ENCODE data around the gene FREM2.

The FREM2 gene, protein sequence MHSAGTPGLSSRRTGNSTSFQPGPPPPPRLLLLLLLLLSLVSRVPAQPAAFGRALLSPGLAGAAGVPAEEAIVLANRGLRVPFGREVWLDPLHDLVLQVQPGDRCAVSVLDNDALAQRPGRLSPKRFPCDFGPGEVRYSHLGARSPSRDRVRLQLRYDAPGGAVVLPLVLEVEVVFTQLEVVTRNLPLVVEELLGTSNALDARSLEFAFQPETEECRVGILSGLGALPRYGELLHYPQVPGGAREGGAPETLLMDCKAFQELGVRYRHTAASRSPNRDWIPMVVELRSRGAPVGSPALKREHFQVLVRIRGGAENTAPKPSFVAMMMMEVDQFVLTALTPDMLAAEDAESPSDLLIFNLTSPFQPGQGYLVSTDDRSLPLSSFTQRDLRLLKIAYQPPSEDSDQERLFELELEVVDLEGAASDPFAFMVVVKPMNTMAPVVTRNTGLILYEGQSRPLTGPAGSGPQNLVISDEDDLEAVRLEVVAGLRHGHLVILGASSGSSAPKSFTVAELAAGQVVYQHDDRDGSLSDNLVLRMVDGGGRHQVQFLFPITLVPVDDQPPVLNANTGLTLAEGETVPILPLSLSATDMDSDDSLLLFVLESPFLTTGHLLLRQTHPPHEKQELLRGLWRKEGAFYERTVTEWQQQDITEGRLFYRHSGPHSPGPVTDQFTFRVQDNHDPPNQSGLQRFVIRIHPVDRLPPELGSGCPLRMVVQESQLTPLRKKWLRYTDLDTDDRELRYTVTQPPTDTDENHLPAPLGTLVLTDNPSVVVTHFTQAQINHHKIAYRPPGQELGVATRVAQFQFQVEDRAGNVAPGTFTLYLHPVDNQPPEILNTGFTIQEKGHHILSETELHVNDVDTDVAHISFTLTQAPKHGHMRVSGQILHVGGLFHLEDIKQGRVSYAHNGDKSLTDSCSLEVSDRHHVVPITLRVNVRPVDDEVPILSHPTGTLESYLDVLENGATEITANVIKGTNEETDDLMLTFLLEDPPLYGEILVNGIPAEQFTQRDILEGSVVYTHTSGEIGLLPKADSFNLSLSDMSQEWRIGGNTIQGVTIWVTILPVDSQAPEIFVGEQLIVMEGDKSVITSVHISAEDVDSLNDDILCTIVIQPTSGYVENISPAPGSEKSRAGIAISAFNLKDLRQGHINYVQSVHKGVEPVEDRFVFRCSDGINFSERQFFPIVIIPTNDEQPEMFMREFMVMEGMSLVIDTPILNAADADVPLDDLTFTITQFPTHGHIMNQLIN (N-terminal part only)

DNA sequence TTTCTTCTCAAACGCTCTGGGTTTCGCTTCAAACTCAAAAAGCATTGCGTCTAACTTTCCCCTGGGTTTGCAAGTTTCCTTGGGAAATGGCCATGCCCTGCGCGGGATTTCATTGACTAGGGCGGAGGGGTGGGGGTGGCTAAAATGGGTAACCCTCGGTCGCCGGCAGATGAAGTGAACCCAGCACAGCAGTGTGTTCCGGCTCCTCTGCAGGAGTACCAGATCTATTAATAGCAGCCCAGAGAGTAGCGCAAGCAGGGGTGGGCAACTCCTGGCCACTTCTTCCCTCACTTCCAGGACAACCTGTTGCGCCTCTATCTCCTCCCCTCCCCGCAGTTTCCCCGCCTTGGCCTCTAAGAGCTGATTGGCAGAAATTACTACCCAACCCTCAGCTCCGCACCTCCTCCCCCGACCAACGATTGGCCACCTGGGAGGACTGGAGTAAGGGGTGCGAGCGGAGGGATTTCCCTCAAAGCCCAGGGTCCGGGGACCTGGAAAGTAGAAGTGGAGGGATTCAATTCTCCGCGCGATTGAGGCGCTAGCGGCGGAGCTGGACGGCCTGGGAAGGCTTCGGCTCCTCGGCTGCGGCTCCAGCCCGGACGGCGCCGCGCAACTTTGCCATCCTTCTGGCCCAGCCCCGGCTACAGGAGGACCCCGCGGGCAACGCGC is at the start of gene FREM2:
Gene FREM2, plus strand, starts transcription at position 501 of the 669 bp plus-strand sequence. CDS start 268 bp downstream, outside the sequence.
- no peak for FAIRE-seq
- peak; percentile 80 for DNase-seq (ENCODE audit: low spot score)

GRCh38 chr13:38637576-38637975 is 49.3 kb upstream of the FREM2 start:
- DNase-seq (ENCODE audit: low spot score) (no peak), FAIRE-seq (no peak)

DNA sequence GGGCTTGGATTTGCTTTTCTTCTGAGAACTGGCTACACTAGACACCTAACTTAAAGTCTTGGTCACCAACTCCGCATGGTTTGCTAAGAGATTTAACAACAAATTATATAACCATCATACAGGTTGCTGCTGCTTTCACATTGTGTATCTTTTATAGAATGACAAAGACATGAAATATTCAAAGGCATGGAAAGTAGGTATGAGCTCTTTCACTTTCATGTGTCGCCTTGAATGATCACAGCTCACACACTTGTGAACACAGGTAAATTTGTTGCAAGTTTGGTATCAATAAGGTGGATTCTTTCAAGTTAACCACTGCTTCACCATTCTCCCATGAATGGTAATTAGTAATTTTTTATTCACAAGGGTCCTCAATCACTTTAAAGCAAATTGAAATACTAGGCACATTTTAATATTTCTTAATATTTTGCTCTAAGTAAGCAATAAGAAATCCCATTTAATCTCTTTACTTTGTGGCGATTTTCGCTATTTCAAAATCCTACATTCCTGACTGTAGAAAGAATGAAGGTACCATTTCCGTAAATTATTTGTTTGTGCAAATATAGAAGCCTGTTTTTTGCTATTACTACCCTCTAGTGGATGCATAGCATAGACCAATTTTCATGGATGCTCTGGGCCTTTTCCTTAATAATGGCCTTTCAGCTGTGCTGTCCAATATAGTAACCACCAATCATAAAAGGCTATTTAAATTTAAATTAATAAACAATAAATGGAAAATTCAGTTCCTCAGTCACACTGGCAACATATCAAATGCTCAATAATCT is 45.5 kb upstream of the FREM2 start:
- no peak for DNase-seq (ENCODE audit: low spot score)
- FAIRE-seq = no peak

DNA sequence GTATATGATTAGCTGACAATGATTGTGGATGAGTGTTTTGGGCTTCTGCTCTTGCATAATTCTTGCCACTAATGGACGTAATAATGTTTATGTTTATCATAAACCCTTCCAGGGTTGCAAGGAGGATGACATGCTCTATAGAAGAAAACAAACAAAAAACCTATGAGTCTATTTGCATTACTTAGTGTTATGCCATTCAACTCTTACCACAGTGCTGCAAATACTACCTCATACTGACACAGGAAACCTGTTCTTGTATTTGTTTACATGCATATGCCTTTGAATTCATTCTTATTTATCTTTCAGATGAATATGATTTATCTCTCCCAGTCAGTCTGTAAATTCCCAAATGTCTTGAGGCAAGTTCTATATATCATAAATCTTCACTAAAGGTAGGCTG is 39.6 kb upstream of the FREM2 start:
- no peak for FAIRE-seq
- DNase-seq (ENCODE audit: low spot score) = no peak

DNA sequence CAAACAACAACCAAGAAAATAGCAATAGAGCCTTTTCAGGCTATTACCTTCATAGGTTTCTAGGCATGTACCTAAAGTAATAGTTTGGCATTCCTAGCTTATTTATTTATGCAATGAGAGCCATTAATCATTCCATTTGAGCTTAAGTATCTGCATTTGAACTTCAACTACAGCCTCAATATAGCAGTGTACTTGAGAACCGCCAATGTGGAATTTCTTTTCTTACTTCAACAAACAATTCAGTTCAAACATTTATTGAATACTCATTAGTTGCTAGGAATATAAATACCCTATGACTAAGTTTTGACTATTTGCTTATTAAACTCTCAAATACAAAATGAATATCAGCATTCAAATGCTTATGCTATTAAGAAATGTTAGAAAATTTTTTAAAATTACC is 38.0 kb upstream of the FREM2 start:
- DNase-seq (ENCODE audit: low spot score) = no peak
- FAIRE-seq = no peak

DNA sequence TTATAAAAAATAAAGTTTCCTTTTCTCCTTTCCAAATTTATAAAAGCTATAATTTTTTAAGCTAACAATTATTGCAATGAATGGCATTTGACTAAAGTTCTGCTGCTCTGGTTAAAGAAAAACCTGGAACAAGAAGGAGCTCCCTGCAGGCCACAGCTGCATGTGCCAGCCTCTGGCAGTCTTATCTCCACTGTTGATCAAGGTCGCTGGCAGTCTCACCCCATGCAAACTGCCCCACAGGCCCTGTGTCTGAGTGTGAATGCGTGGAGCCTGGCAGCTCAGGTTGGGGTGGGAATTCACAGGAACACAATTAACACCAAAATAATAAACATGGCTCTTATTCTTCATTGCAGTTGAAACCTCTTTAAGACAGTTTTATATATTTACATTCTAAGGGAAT is 30.2 kb upstream of the FREM2 start:
- DNase-seq (ENCODE audit: low spot score) (no peak), FAIRE-seq (no peak)

DNA sequence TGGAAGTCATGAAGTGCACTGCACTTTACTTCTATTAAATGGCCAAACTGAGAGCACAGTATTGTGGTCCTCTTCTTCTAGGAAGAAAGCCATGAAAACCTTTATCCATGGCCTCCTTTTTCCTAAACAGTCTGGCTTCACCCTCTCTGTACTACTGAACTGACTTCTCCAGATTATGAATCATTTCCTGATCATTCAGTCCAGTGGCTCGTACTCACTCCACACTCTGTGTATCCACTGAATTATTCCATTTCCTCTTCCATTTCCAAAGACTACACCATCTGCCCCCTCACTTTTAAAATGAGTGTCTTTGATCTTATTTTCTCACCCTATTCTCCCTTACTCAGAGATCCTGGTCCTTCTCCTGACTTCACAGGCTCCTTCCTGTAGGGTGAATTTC is 29.7 kb upstream of the FREM2 start:
- FAIRE-seq (no peak), DNase-seq (ENCODE audit: low spot score) (no peak)

GRCh38 chr13:38658906-38659305 is 28.0 kb upstream of the FREM2 start:
- no peak for DNase-seq (ENCODE audit: low spot score)
- FAIRE-seq = no peak

GRCh38 chr13:38661010-38661675 is 25.7 kb upstream of the FREM2 start:
- DNase-seq (ENCODE audit: low spot score) (no peak), FAIRE-seq (no peak)

DNA sequence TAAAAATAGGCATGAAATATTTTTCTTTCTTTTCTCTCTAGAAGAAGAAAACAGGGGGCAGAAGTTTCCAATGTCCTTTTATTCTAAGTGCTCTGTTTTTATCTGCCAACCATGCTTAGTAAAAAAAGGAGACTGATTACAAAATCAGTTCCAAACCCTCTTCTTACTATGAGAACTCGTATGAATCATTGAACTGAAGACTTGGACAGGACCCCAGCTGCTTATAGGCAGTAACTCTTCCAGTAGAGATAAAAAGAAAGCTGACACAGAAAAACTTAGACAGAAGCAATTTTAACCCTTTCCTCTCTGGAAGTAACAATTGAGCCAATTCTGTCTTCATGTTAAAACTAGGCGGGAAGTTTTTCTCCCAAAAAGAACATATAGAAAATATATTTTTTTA is 24.5 kb upstream of the FREM2 start:
- DNase-seq (ENCODE audit: low spot score) (no peak), FAIRE-seq (no peak)

DNA sequence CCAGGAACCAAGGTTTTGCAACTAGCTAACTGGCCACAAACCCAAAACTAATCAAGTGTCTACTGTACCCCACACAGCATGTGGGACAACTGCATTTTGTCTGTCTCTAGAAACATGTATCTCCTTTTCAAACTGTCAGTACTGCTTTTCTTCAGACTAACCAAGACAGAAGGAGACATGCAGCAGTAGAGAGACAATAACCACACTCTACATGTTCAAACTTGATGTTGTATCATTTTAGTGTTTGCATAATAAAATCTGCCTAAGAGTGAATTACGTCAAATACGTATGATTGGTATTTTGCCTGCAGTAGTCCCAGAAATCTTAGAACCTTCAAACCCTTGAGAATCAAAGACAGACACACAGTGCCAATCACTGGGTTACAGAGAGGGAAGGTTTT is 22.0 kb upstream of the FREM2 start:
- DNase-seq (ENCODE audit: low spot score) (no peak), FAIRE-seq (no peak)

GRCh38 chr13:38667526-38668109 is 19.3 kb upstream of the FREM2 start:
- DNase-seq (ENCODE audit: low spot score) (no peak), FAIRE-seq (no peak)

GRCh38 chr13:38669234-38669964 is 17.5 kb upstream of the FREM2 start:
- no peak for FAIRE-seq
- DNase-seq (ENCODE audit: low spot score) = no peak

DNA sequence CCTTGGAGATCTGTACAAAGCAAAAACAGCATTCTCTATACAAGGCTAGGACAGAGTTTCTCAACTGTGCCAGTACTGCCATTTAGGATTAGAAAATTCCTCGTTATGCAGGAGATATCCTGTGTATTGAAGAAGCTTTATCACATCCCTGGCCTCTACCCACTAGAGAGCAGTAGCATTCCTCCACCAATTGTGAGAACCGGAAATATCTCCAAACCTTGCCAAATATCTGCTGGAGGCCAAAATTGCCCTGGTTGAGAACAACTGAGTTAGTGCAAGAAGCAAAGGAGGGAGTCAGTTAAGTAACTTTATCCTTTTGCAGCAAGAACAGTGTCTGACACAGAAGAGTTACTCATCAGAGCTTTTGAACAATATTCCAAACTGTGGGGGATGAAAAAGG is 16.2 kb upstream of the FREM2 start:
- no peak for DNase-seq (ENCODE audit: low spot score)
- FAIRE-seq = no peak

DNA sequence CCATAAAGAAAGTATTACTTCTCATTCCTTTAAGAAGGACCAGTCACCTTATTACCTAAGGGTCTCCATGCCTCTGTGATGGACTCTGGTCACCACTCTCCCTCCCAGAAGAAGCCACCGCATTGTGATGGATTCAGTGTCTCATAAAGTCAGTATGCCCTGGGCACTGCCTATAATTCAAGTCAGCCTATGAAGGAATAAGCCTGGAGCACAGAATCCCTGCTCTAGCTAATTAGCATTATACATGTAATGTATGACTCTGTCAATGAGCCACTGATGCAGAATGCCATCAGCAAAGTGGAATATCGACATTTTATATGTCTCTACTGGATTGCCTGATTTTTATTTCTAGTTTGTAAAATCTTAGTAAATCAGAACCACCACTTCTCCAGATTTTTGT is 14.9 kb upstream of the FREM2 start:
- DNase-seq (ENCODE audit: low spot score) = no peak
- no peak for FAIRE-seq

- DNase-seq (ENCODE audit: low spot score) = no peak
- no peak for FAIRE-seq
Observed at GRCh38 chr13:38674208-38674607, 12.7 kb upstream of the FREM2 start.

- no peak for DNase-seq (ENCODE audit: low spot score)
- FAIRE-seq = no peak
Observed at GRCh38 chr13:38680912-38681311, 6.0 kb upstream of the FREM2 start.

DNA sequence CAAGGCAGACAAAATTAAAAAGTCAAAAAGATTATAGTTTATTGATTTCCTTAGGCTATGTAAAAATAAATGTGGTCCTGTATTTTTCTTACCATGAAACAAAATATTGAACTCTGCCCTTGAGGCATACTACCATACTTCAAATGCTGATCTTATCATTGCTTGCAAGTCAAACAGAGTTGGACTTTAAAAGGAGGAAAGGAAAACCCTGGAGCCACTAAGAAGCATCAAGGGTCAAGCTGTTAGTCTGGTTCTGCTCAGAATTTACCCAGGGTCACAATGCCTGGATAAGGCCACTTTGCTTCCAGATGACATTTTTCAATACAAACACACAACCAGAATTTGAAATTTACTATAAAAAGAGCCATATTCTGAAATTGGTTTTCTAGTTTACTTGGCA is 2.2 kb upstream of the FREM2 start:
- DNase-seq (ENCODE audit: low spot score) = no peak
- no peak for FAIRE-seq

GRCh38 chr13:38685431-38685830 is 1.4 kb upstream of the FREM2 start:
- FAIRE-seq (no peak), DNase-seq (ENCODE audit: low spot score) (no peak)
